DLD1 (cell line): ENCODE measurements around the gene INO80.

ENCODE experiments used
- in situ Hi-C: cut with HindIII; loops from 2 replicates; pipeline ENCODE4 v1.10.0; 2017; ENCODE audit warnings: low sequenced_read_pairs

INO80 gene

DNA sequence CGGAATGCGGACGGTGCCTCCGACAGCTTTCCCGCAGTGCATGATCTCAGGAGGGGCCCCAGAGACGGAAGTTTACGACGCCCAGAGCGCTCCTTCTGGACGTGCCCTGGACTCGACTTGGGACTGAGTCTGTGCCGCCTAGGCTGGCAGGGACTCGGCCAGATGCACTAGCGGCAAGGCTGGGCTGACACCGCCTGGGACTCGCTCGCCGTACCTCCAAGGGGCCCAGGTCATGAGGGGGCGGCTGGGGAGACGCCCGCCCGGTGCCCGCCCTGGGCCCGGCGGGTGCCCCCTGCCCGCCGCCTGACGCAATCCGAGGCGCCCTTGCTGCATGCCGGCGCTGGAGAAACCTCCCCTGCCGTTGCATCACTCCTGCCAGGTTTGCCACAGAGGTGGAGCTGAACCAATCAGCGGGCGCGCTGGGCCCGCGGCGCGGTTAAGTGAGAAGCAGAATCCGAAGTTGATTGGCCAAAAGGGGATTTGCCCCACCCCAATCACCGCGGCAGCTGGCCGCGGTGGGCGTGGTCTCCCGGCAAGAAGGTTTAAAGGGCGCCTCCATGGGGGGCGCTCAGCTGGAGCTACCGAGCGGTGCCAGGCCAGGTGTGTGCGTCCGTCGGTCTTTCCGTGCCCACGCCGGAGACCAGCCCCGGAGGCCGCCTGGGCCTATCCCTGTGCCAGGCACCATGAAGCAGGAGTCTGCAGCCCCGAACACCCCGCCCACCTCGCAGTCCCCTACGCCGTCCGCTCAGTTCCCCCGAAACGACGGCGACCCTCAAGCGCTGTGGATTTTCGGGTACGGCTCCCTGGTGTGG, 163.0 kb downstream of the INO80 start, which contains the start of gene CHAC1:
Gene CHAC1, plus strand, starts transcription at position 571 of the 812 bp plus-strand sequence. Its CDS starts 113 bp downstream, at position 684.
- in situ Hi-C loops: no loop called here

DNA sequence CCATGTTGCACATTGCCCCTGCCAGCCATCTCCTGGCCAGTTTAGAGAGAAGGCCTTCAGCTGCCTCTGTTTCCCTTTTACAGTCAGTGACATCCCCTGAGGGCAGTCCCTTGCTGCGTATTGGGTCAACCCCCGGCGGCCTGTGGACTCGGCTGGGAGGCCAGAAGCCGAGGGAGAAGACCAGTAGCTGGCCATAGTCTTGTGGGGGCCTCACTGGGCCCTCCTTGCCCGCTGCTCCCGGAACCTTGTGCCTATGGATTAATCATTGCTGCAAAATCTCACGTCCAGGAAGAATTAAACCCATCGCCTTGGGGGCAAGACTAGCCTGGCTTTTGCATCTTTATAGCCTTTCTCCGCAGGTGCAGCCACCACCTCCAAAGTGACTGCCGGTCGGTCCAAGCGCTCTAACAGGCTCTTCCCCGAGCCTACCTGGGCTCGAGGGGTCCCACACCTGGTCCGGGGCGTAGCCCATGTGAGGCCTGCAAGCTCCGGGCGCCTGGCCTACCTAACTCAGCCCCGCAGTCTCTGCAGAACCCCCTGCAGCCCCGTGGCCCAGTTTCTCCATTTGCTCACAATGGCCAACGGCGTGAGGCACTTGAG, 163.7 kb downstream of the INO80 start:
- in situ Hi-C loops: no loop called here

DNA sequence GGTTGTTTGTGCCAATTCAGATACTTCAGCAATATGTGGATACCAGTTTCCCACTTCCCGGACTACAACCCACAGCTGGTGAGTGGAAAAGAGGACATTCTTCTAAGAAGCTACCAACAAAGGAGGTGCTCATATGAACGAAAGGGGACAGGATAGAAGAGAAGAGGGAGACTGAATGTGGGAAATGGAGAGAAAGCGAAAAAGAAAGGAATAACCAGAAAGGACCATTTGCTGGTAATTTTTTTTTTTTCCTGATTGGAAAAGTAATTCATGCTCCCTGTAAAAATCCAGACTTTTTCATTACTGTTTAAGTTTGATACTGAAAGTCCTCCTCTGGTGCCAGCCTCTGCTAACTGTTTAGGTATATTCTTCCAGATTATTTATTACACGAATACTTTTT, 164.3 kb downstream of the INO80 start:
- in situ Hi-C loops: no loop called here

DNA sequence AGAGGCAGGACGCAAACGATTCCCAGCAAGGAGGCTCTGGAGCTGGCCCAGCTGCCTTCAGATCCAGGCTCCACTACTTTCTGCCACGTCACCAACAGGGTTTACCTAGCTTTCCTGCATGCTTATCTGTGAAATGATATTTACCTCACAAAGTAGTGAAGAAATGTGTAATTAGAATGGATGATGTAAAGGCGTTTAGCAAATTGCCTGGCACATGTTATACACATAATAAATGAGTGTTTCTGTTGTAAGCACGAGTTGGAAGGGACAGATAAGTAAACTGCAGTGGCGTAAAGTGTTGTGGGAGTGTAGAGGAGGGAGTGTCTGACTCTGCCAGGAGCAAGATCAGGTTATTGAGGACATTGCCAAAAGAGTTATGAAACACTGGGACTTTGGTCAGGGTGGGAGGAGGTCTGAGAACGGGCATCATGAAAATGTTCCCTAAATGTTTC, 166.3 kb downstream of the INO80 start:
- in situ Hi-C loops: no loop called here

DNA sequence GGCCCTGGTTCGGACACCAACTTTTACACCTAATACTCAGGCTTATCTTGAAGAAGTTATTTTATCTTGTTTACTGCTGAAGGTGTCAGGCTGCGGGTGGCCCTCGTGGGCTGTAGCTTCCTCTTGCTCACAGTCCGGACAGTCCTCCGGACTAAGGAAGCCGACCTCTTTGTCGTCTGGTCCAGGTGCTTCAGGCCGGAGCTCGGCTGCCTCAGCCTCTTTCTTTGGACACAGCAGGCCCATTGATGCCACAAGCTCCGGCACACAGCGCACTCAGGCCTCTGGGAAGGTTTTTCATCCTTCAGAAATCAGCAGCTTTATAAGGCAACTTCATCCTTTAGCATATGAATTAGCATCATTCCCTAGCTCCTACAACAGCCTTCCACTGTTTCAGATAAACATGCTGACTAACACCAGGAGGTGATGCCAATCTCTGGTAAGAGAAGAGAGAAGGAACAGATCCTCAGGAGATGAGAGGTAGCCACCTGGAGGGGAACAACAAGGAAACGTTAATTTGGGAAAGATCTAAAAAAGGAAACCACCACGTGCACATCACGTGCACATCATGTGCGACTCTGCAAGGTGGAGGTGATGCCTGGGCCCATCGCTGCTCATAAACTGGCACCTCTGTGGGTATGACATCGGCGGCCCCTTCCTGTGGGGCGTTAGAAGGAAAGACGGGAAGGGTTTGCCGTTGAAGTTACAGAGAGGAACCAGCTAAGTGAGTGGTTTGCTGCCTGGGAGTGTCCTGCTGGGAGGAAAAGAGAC, 167.2 kb downstream of the INO80 start:
- in situ Hi-C loops: no loop called here

DNA sequence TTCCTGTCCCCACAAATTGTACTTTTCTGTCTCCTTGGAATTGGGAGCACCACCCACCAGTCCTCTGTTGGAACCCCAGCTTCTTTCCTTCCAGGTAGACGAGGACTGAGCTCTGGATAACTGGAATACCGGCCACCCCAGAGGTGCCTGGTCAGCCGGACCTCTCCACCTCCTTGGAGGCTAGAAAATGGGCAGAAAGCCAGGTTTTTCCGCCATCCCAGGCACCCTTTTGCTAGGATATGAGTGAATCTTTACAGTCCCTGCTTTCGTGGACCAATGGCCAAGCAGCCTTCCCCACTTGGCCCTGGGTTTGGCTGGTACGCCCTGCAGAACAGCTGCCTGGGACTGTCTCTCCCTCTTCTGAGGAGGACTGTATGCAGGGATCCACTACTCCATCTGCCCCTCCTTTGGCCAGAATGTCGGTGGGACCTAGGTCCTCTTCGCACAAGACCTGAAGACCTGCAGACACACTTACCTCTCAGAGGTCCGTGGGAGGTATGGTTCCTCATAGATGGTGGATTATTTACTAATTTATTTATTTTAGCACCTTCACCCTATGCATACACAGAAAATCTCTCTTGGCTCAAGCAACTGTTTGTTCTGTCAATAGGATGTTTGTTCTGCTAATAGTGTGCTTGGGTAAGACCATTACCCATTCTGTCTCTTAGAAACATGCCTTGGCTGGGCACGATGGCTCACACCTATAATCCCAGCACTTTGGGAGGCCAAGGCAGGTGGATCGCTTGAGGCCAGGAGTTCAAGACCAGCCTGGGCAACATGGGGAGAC, 171.4 kb downstream of the INO80 start:
- in situ Hi-C loops: no loop called here

DNA sequence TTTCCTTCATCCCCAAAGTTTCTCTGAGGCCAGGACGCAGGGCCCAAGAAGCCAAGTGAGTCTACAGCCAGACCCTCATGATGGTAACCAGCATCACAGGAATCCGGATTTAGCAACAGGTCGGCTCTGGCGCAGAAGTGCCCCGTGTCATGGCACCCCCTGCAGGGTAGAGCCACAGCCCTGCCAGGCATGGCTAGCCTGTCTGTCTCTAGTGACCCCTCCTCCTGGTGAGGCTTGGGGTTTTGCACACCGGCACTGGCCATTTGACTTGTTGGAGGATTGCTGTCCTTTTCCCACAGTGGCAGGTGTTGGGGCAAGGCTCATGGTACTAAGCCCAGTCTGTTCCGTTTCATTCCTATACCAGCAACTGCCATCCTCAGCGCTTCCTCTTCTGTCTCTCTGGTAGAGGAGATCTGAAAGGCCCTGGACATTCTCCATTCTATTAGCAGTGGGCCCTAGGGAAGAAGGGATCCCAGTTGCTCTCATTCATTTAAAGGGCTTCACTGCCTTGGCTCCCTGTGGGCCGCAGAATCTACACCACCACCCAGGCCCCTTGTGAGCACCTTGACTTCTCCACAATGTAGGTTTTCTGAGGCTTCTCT, 172.2 kb downstream of the INO80 start:
- in situ Hi-C loops: no loop called here

DNA sequence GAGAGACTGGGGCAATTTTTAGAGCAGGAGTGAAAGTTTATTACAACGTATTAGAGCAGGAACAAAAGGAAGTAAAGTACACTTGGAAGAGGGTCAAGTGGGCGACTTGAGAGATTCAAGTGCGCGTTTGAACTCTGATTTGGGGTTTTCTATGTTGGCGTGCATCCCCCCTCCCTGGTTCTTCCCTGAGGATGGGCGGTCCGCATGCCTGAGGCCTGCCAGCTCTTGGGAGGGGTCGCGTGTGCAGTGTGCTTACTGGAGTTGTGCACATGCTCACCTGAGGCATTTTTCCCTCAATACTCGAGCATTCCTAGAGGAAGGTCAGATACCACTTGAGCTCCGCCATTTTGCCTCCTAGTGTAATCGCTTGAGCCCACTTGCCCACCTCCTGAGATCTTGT, 173.2 kb downstream of the INO80 start:
- in situ Hi-C loops: no loop called here

DNA sequence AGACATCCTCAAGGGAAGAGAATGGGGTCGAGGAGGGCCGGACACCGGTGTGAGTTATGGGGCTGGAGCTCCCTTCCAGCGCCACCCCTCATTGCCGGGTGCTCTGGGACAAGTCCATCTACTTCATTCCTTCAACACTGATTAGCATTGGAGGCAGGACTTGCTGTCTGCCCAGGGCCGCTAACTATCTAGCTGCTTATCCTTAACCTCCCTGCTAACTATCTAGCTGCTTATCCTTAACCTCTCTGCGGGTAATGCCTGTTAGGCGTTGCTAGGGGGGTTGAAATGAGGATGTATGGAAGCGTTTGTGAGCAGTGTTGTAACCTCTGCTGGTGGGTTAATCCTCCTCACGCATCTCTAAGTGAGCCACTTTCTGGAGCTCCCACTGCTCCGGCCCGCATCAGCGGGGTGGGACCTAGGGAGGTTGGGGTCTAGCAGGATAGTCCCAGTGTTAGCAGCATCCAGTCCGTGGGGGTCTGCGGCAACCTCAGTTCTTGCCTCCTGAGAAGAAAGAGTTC, 173.7 kb downstream of the INO80 start:
- in situ Hi-C loops: no loop called here

DNA sequence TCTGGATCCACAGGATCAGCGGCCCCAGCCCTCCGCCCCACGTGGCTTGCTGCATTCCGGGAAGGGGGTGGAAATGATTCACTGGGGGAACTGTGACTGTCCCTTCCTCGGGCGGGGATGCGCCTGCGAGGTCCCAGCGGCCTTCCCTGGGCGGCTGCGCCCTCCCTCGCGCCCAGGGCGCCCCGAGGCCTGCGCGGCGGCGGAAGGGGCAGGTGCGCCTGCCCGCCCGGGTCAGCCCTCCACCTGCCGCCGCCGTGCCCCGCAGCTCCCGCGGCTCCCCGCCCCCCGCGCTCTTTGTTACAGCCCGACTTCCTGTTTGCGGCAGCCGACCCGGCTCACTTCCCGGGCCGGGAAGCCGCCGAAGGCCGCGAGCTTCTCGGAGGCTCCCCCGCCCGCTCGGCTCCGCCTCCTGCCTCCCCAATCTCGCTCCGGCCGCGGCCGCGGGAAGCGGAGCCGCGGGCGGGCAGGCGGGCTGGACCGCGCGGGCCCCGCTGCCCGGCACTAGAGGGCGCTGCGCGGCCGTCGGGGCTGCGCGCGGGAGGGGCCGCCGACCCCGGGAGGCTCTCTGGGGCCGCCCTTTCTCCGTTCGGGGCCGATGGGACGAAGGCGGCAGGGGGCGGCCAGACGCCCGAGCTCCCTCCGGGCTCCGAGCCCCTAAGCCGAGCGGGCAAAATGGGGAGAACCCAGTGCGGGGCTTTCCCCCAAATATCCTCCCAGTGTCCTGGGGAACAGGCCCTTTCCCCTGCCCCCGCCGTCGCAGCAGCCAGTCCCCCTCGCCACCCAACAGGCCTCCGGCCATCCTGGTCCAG, 174.3 kb downstream of the INO80 start:
- in situ Hi-C loops: no loop called here

DNA sequence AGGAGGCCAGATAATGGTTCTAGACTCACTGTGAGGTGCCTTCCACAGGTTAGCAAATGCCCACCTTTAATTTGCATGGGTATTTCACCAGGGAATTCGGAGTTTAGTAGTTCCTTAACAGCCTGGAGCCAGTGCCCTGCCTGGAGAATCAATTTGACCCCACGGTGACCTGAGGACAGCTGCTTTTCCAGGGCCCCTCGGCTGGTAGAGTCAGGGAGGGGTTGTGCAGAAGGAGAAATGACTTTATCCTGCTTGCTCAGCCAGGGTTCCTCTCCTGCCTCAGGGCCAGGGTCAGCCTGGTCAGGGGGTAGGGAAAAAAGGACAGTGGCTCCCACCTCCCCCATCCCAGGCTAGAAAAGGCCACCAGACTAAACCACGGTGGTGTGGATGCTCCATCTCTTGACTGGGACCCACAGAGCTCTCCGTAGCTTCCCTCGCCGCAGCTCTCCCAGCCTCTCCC, 175.0 kb downstream of the INO80 start:
- in situ Hi-C loops: no loop called here

DNA sequence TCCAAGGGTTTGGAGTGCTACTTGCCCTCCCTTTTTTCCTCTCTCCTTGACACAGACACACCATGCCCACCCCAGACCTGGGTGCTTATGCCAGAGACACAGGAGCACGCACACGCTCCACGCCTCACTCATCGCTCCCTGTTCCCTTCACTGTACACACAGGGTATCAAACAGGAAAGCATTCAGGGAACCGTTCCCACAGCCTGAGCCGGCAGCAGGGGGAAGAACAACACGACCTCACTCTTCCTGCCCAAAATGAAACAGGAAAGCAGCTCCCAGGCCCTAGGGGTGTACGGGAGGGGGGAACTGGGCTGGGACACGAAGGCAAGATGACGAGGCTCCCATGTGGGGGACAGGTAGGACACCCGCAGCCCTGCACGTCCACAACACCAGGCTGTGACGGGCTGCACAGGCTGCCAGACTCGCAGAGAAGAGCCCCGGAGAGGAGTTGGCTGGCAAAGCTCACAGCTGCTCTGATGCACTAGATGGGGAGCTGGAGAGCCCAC, 175.7 kb downstream of the INO80 start:
- in situ Hi-C loops: no loop called here

DNA sequence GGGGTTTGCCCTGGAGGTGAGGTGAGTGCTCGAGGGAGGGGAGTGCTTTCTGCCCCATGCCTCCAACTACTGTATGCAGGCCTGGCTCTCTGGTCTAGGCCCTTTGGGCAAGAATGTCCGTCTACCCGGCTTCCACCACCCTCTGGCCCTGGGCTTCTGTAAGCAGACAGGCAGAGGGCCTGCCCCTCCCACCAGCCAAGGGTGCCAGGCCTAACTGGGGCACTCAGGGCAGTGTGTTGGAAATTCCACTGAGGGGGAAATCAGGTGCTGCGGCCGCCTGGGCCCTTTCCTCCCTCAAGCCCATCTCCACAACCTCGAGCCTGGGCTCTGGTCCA, 177.6 kb downstream of the INO80 start:
- in situ Hi-C loops: no loop called here

DNA sequence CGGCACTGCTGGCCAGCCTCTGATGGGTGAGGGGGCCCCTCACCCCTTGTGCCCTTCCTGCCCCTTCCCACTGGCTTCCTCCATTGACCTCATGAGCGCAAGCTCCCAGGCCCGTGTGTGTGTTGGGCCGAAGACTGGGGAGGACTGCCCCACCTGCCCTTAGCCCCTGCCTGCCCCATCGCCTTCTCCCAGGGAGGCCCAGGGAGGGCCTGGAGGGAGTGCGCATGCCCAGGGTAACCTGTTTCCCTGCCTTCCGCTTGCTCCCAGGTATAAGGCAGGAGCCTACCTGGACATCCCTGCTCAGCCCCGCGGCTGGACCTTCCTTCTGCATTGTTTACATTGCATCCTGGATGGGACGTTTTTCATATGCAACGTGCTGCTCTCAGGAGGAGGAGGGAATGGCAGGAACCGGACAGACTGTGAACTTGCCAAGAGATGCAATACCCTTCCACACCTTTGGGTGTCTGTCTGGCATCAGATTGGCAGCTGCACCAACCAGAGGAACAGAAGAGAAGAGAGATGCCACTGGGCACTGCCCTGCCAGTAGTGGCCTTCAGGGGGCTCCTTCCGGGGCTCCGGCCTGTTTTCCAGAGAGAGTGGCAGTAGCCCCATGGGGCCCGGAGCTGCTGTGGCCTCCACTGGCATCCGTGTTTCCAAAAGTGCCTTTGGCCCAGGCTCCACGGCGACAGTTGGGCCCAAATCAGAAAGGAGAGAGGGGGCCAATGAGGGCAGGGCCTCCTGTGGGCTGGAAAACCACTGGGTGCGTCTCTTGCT, 178.1 kb downstream of the INO80 start:
- in situ Hi-C loops: no loop called here

DNA sequence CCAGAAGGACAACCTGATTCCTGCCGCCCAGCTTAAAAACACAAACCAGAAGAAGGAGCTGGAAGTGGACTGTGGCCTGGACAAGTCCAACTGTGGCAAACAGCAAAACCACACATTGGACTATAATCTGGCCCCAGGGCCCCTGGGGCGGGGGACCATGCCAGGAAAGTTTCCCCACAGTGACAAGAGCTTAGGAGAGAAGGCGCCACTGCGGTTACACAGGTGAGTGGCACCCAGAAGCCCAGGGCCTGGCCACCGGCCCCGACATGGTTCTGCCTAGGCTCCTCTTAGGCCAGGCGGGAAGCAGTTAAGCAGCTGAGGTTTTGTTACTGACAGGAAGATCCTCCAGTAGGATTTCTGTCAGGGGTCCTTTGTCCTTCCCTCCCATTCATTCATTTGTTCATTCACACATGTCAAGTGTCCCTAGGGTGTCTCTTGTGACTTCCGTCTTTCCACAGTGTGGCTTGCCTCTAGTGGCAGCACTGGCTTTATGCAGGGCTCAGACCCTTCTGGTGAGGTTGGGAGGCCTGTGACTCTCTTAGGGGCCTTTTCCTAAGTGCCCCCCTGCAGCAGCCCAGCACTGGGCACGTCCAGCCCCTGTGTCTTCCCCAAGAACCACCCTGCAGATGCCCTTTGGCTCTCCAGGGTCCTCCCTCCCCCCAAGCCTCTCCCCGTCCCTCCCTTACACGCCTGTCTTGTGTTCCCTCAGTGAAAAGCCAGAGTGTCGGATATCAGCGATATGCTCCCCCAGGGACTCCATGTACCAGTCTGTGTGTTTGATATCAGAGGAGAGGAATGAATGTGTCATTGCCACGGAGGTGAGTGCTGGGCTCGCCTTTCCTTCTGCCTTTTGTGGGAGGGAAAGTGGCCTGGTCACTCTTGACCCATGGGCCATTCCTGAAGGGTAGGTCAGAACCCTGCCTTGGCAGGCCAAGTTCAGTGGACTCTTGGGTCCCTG, 179.1 kb downstream of the INO80 start:
- in situ Hi-C loops: no loop called here

DNA sequence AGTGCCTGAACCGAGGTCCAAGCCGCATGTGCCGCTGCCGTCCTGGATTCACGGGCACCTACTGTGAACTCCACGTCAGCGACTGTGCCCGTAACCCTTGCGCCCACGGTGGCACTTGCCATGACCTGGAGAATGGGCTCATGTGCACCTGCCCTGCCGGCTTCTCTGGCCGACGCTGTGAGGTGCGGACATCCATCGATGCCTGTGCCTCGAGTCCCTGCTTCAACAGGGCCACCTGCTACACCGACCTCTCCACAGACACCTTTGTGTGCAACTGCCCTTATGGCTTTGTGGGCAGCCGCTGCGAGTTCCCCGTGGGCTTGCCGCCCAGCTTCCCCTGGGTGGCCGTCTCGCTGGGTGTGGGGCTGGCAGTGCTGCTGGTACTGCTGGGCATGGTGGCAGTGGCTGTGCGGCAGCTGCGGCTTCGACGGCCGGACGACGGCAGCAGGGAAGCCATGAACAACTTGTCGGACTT, 179.8 kb downstream of the INO80 start:
- in situ Hi-C loops: no loop called here

DNA sequence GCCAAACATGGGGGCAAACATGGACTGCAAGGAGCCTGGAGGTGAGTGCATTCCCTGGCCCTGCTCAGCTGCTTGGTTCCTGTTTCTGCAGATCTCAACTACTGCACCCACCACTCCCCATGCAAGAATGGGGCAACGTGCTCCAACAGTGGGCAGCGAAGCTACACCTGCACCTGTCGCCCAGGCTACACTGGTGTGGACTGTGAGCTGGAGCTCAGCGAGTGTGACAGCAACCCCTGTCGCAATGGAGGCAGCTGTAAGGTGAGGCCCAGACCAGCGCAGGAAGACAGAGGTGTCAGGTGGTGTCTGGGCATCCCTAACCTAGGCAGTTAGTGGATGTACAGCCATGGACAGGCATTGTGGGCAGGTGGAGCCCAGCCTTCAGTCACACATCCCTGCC, 181.6 kb downstream of the INO80 start:
- in situ Hi-C loops: no loop called here
